ENCODE data around the gene RASL10A. TPM values are rescaled to one million over a fixed set of nuclear protein-coding genes. Genes with fewer than 3 reads are reported as not detected.

The RASL10A gene
- total RNA-seq, 1 donor from 2014 or later = not detected

DNA sequence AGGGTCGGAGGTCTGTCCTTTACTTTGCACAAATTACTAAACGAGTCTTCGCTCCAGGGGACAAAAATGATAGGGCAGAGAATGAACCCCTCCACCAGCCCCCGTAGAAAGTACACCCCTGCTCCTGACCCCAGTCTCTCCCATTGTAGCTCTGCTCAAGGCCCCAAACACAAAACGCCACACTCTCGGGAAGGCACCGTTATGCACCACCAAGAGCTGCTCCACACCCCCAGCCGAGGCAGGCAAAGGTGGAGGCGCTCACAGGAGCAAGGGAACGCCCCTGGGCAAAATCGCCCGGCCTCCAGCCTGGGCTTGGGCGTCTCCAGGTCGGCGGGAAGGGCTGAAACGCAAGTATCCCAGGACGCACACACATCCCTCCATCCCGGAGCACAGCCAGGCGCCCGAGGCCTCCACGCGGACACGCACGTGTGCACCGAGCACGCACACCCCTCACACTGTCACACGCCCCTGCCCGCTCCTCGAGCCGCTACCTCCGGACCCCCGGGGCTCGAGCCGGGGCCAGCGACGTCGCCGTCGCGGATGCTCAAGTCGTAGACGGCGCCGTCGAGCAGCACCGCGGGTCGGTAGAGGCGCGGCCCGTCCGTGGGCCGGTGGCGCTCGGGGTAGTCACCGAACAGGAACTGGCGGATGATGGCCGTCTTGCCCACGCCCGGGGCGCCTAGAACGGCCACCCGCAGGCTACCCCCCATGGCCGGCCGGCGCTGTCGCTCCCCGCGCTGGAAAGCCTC, 786 bp downstream of the RASL10A start:
- peaks cover 4% of the 10 kb centered on the region for H3K27me3 ChIP-seq

DNA sequence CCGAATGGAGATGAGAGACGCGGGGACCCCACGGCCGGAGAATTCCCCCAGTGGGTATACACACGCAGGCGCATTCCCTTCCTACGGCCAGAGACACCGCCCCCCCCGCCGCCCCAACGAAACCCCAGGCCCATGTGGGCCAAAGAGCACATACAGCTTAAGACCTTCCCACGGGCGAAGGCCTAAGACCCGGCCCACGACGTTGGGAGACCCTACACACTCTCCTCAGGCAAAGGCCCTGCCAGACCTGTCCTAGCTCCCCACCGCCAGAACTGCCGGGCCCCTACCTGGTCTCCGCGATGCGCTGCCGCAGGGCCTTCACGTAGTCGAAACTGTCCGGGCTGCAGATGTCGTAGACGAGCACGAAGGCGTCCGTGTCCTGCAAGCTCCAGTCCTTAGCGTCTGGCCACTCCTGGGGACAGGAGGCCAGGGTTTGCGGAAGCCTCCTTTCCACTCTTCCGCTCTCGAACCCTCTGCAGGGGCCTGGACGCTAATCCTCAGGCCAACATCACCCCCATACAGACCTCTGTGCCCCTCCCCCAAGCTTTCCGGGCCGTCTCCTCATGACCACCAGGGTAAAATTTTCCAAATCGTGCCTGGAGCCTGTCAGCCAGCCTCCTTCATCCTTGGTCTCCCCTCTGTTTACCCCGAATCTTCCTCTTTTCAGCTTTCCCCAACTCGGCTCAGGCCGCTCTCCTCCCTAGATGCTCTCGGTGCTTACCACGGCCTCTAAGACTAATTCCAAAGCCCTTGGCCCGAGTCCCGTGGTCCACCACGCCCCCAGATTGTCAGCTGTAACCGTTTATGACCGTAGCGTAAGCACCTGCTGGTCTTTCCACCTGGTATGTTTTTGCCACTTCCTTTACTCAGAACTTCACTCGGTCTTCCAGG, 1.7 kb downstream of the RASL10A start:
- intact Hi-C loops (cut with DNase I) = loop anchor here (10.0 kb wide), 1 partner anchor 71 kb away; the partner anchor contains the start of gene AP1B1
- no peaks in the 10 kb centered on the region for H3K9me3 ChIP-seq
- H3K4me1 ChIP-seq = peaks cover 62% of the 10 kb centered on the region
- peaks cover 4% of the 10 kb centered on the region for H3K27me3 ChIP-seq
- no peaks in the 10 kb centered on the region for H3K36me3 ChIP-seq
- H3K27ac ChIP-seq = no peak overlapping the region
- peak overlapping the region in 1 of 2 donors; percentile 22 for H3K4me3 ChIP-seq
- TF ChIP-seq POLR2AphosphoS5 (IDR thresholded peaks at IDR 0.05; ENCODE audit: insufficient read depth in 1 of 2, low read depth in 1 of 2) = no peak
- no peak for DNase-seq (ENCODE audit: extremely low spot score in 2 of 2)

More for the DNA sequence above, 786 bp downstream of the RASL10A start:
- no peak for TF ChIP-seq POLR2A (IDR thresholded peaks at IDR 0.05)
- TF ChIP-seq, protein P1, sequence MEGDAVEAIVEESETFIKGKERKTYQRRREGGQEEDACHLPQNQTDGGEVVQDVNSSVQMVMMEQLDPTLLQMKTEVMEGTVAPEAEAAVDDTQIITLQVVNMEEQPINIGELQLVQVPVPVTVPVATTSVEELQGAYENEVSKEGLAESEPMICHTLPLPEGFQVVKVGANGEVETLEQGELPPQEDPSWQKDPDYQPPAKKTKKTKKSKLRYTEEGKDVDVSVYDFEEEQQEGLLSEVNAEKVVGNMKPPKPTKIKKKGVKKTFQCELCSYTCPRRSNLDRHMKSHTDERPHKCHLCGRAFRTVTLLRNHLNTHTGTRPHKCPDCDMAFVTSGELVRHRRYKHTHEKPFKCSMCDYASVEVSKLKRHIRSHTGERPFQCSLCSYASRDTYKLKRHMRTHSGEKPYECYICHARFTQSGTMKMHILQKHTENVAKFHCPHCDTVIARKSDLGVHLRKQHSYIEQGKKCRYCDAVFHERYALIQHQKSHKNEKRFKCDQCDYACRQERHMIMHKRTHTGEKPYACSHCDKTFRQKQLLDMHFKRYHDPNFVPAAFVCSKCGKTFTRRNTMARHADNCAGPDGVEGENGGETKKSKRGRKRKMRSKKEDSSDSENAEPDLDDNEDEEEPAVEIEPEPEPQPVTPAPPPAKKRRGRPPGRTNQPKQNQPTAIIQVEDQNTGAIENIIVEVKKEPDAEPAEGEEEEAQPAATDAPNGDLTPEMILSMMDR (IDR thresholded peaks at IDR 0.05) = no peak
- no peak for TF ChIP-seq POLR2AphosphoS5 (IDR thresholded peaks at IDR 0.05; ENCODE audit: insufficient read depth in 1 of 2, low read depth in 1 of 2)
- Histone ChIP-seq H3K27ac (no peak overlapping the region), H3K4me3 (peak overlapping the region; percentile 27 to 49), H3K36me3 (no peaks in the 10 kb centered on the region), H3K9me3 (no peaks in the 10 kb centered on the region), H3K4me1 (peaks cover 53% of the 10 kb centered on the region)
- intact Hi-C loops (cut with DNase I) = loop anchor here (10.0 kb wide), 1 partner anchor 70 kb away; the partner anchor contains the start of gene AP1B1
- no peak for DNase-seq (ENCODE audit: extremely low spot score in 2 of 2)

DNA sequence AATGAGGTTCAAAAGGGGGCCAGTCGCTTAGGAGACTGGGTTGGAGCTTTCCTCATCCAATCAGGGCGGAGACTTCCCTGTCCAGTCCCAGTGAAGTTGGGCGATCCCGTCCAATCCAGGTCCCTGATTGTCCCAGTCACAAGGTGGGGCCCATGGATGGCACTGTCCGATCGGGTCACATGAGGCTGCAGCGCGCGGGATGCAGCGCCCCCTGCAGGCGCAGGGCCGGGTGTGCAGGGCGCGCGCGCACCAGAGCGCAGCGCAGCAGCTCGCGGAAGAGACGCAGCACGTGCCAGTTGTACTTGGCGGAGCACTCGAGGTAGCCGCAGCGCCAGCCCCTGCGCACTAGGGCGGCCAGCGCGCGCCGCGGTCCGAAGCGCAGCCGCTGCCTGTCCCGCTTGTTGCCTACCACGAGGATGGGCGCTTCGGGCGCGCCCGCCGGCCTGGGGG, 2.3 kb downstream of the RASL10A start:
- Histone ChIP-seq H3K4me1 (peaks cover 69% of the 10 kb centered on the region), H3K9me3 (no peaks in the 10 kb centered on the region), H3K4me3 (no peak overlapping the region), H3K36me3 (no peaks in the 10 kb centered on the region), H3K27ac (no peak overlapping the region), H3K27me3 (peaks cover 4% of the 10 kb centered on the region)
- DNase-seq (ENCODE audit: extremely low spot score in 2 of 2) = no peak
- no peak for TF ChIP-seq POLR2A (IDR thresholded peaks at IDR 0.05)
- no peak for TF ChIP-seq POLR2AphosphoS5 (IDR thresholded peaks at IDR 0.05; ENCODE audit: insufficient read depth in 1 of 2, low read depth in 1 of 2)
- TF ChIP-seq, protein P1 (IDR thresholded peaks at IDR 0.05) = peak in 1 of 3 experiments; percentile 33
- intact Hi-C loops (cut with DNase I) = loop anchor here (10.0 kb wide), 1 partner anchor 72 kb away; the partner anchor contains the start of gene AP1B1

DNA sequence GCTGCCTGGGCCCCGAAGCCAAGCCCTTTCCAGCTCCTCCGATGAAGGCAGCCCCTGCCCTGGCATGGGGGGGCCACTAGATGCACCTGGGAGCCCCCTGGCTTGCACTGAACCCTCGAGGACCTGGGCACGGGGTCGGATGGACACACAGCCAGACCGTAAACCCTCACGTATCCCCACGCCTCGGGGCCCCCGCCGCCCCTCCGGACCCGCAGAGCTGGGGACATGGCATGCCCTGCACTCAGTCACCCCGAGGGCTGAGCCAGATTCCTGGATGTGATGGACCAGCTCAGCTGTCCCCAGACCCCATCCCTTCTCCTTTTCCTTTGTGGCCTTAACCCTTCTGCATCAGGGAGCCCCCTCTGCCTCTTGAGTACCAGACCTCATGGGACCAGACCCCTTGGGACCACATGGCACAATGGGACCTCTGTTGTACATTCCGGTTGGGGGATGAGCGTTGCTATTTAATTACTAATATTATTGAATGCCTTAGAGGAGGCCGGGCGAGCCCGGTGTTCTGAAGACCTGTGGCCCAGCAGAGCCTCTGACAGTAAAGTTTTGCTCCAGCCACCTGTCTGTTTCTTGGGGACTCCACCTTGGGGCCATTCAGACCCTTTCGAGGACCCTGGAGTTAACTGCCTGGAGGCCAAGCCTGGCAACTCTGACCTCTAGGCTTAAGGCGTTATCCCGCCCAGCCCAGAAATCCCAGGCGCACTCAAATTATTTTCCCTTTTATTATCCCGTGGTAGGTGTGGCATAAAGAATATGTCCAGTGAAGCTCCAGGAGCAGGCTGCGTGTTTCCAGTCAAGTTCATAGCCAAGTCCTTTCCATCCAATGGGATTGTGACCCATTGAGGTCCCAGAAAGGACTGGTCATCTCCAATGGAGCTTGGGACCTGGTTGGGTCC, 3.0 kb downstream of the RASL10A start:
- TF ChIP-seq POLR2AphosphoS5 (IDR thresholded peaks at IDR 0.05; ENCODE audit: insufficient read depth in 1 of 2, low read depth in 1 of 2) (no peak), POLR2A (IDR thresholded peaks at IDR 0.05) (no peak)
- TF ChIP-seq, protein P1 (IDR thresholded peaks at IDR 0.05) = no peak
- no peaks in the 10 kb centered on the region for H3K9me3 ChIP-seq
- H3K27me3 ChIP-seq = peaks cover 4% of the 10 kb centered on the region
- intact Hi-C loops (cut with DNase I) = loop anchor here (10.0 kb wide), 1 partner anchor 72 kb away; the partner anchor contains the start of gene AP1B1
- no peaks in the 10 kb centered on the region for H3K36me3 ChIP-seq
- no peak for DNase-seq (ENCODE audit: extremely low spot score in 2 of 2)
- no peak overlapping the region for H3K27ac ChIP-seq
- peaks cover 76% of the 10 kb centered on the region for H3K4me1 ChIP-seq
- H3K4me3 ChIP-seq = no peak overlapping the region
